HG02884 (cell line): ENCODE data around the gene ZNF83.
A peak's percentile ranks its signal among the peaks of the same experiment; 100 is the strongest.
"Not testable (repeated sequence)": the region's sequence is repeated elsewhere in the genome, so short reads cannot be mapped to it uniquely, and the experiment has no call there.

ENCODE experiments used
- ATAC-seq: cut with Tn5 transposase; IDR thresholded peaks from one replicate; pipeline ENCODE4 v1.9.1; 2021; ENCODE audit warnings: mild to moderate bottlenecking, moderate library complexity; ENCODE audit not compliant: unreplicated experiment

Gene ZNF83

DNA sequence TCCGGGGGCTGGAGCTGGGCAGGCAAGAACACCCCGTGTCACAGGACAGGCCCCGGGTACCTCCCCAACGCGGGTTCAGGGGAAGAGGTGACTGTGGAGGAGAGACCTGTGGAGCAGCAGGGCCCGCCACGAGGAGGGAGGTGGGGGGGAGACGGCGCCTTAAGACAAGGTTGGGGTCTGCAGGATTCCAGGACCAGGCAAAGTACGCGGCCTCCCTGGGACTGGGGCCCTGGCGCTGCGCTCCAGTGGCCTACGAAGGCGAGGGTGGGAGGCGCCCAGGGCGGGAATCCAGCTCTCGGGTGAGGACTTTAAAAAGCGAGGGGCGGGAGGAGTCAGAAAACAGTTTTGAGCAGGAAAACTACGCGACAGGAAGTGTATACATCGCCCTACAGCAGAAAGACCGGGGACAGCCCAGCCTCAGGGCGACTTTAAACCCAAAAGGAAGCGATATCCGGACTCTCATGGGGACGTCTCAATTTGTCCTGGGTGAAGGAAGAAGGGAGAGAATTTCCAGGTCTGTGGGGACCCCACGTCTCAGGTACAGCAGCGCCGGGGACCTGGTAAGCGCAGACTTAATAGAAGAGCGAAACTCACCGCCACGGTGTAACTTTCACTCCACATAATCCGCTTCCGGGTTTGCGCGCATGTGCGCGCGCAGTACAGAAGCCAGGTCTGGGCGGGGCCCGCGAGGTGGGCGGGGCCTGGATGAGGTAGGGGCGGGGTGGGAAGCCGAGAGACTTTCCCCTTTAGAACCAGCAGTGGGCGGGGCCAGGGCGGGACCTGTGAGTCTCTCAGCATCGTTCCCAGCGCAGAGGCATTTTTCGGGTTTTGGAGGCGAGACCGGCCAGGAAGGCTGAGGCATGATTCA is at the start of gene ZNF83:
Gene ZNF83, minus strand, starts transcription at position 638 of the 868 bp plus-strand sequence.
- ATAC-seq, result peak; percentile 74

DNA sequence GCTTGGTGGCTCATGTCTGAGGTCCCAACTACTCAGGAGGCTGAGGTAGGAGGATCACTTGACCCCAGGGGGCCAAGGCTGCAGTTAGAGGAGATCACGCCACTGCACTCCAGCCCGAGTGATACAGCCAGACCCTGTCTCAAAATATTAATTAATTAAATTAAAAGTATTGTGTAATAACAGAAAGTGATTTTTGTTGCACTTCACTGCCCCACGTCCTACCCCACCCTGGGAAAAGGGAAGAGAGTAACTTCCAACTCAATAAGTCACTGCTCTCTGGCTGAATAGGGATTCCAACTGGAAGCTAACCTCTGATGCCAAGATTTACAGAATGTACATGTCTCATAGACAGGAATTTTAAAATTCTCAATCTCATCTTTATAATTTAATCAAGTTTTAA is 49.5 kb upstream of the ZNF83 start:
- ATAC-seq, result no peak

GRCh38 chr19:52685811-52686210 is 47.7 kb upstream of the ZNF83 start:
- no peak for ATAC-seq

DNA sequence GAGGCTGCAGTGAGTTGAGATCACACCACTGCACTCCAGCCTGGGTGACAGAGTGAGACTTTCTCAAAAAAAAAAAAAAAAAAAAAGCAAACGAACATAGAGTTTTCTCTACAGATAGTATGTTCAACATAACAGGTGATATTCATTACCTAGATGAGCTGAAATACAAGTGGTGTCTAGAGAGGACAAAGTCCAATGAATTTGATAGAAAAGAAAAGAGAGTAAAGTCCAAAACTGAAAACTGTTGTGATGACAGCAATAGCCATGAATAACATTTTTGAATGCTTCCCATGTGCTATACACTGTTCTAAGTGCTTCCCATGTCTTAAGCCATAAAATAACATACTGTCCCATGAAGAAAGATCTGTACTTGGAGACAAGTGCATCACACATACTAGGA is 43.1 kb upstream of the ZNF83 start:
- not testable (repeated sequence) for ATAC-seq

GRCh38 chr19:52679598-52679997 is 41.4 kb upstream of the ZNF83 start:
- ATAC-seq, result no peak

DNA sequence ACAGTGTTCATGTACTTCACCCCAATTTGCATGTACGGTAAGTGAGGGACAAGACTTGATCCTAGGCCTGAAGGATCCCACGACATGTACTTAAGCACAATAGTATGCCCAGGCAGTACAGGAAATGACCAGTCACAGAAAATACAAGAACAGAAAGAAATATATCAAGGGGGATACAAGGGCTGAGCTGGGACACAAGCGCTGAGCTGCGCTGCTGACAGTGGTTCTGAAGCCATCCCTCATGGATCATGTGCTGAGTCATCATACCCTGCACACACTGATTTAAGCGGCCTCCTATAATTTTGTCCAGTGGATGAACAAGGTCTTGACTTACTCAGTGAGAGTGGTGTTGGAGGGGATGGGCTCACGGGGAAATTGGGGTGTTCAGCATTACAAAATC is 37.1 kb upstream of the ZNF83 start:
- ATAC-seq, result not testable (repeated sequence)

- ATAC-seq, result no peak
Measured at GRCh38 chr19:52673014-52673413, 34.9 kb upstream of the ZNF83 start.

DNA sequence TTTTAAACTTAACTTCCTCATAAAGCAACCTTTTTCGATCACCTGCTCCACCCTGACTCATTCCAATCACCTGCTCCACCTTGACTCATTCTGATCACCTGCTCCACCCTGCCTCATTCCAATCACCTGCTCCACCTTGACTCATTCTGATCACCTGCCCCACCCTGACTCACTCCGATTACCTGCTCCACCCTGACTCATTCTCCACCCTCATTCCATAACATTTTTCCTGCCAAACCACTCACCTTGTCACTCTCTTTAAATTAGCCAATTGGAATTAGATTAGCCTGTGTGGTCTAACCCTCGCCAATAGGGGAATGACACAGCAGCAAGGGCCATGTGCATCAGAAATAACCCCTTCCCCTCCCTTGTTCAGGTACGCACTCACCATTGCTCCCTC is 31.9 kb upstream of the ZNF83 start:
- no peak for ATAC-seq

DNA sequence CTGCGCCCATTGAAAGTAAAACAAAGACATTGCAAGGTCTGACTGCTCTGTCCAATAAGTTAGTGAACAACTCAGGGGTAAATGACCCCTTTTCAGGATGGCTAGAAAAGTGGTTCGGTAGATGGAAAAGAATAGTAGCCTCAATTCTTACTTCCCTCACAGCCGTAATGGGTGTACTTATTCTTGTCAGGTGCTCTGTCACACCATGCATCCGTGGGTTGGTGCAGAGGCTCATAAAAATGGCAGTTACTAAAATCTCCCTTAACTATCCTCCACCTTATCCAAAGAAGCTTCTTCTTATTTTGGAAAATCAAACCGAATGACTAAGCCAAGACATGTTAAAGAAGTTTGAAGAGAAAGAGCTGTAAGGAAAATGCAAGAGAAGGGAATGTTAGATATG is 31.4 kb upstream of the ZNF83 start:
- no peak for ATAC-seq

DNA sequence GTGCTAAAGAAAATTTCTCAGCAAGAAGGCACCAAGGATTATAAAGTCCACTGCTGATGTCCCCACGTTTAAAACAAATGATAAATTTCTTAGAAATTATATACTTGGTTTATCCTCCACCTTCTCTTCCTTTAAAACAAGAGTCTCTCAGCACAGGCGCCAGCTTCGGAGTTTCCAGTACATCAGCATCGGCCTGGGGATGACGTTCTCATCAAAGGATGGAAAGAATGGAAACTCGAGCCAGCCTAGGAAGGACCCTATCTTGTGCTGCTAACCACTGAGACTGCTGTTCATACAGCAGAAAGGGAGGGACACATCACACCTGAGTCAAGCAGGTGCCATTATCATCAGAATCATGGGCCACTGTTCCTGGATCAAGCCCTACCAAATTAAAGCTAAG is 29.8 kb upstream of the ZNF83 start:
- ATAC-seq, result no peak

DNA sequence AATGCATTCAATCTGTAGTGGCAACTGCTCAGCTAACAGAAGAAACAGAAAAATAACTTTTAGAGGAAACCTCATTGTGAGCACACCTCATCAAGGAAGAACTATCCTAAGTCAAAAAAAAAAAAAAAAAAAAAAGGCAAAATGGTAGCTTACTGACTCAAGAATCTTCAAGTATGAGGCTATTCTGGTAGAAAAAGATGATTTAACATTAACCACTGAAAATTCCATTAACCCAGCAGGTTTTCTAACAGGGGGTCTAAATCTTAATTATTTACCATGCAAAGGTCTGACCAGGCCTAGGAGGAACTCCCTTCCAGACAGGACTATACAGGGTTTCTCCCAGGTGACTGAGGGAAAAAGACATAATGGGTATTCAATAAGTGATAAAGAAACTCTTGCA is 28.4 kb upstream of the ZNF83 start:
- ATAC-seq, result no peak

- no peak for ATAC-seq
Measured at GRCh38 chr19:52665529-52665928, 27.4 kb upstream of the ZNF83 start.

DNA sequence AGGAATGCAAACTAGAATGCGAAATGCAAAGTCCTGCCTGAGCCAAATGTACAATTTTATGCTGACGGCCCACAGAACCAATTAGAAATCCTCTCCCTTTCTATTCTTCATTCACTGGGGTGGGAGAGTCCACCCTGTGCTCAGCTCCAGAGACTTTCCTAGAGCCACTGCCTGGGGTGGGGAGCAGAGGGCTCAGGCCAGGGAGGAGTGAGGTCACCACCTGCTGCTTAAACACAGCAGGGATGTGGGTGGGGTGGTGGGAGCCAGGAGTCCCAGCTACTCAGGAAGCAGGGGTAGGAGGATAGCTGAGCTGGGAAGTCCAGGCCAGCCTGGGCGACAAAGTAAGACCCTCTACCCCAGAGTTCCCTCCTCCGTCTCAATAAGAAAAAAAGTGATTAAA is 26.9 kb upstream of the ZNF83 start:
- ATAC-seq, result no peak

GRCh38 chr19:52664461-52664860 is 26.3 kb upstream of the ZNF83 start:
- ATAC-seq, result no peak

GRCh38 chr19:52662631-52663030 is 24.5 kb upstream of the ZNF83 start:
- no peak for ATAC-seq

GRCh38 chr19:52660981-52661380 is 22.8 kb upstream of the ZNF83 start:
- no peak for ATAC-seq

GRCh38 chr19:52659013-52659412 is 20.9 kb upstream of the ZNF83 start:
- ATAC-seq, result no peak

DNA sequence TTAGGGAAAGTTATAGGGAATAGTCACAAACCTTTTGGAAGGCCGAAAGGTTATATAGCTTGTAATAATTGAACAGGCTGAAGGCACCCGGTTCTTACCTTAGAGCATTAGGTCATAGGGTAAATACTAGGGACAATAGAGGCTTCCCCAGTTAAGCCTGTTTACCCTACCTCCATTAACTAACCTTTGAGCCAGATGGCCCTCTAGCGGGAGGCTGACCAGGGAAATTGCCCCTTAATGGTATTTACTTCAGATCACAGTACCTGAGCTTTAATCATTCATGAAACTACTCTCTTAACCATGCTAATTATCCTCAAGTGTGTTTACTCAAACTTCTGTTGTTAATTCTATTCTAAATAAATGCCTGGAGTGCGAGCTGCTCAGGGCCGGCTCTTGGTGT is 20.4 kb upstream of the ZNF83 start:
- no peak for ATAC-seq

DNA sequence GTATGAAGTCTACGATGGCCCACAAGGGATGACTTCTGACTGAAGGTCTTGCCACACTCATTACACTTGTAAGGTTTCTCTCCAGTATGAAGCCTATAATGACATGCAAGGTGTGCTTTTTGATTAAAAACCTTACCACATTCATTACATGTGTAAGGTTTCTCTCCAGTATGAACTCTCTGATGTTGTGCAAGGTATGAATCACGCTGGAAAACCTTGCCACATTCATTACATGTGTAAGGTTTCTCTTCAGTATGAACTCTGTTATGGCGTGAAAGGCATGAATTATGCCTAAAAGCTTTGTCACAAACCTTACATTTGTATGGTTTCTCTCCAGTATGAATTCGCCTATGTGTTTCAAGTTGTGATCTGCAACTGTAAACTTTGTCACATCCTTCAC is 15.0 kb upstream of the ZNF83 start:
- ATAC-seq, result no peak

DNA sequence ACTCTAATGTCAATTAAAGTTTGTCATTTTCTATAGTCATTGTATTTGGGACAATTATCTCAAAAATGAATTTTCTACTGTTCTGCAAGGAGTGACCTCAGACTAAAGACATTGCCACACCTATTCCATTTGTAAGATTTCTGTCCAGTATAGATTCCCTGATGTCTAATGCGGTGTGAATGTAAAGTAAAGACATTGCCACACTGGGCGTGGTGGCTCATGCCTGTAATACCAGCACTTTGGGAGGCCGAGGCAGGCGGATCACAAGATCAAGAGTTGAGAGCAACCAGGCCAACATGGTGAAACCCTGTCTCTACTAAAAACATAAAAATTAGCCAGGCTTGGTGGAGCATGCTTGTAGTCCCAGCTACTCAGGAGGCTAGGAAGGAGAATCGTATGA is 13.8 kb upstream of the ZNF83 start:
- no peak for ATAC-seq

GRCh38 chr19:52648336-52649016 is 10.3 kb upstream of the ZNF83 start:
- ATAC-seq, result no peak

DNA sequence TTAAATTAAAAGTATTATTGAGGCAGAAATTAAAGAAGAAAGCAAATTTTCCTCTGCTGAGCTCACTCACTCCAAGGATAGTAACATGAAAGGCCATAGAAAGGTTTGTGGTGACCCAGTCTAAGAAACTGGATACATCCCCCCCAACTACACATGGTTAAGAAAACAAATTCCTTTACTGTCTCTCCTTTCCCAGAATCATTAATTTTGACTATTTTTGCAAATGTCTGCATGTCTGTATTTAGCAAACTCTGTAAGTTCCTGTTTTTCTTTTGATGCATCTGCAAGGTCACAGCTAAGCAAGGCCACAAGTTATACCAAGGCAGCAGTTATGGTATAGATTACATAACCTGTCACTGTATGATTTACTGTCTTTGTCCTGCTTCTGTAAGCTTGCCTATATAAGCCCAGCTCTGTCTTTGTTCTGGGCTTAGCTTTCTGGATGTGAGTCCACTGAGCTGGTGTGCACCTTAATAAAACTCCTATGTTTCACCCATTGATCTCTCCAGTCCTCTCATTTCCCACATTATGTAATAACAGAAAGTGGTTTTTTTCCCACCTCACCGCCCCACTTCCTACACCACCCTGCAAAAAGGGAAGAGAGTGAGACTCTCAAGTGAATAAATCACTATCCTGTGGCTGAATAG is 8.5 kb upstream of the ZNF83 start:
- ATAC-seq, result no peak
